BLaER1 treated with 17β-estradiol and CSF1 and Interleukin-3, amounts not matched to agents 10 nM and 100 nM (cell line): ENCODE results near the gene MIF.

ENCODE experiments used
- H3K27ac ChIP-seq, 11 experiments: shearing (Covaris generic); formaldehyde crosslinking; 2 replicates each; pipeline ENCODE4 v1.8.1; 2022
- H3K27me3 ChIP-seq, 11 experiments: shearing (Covaris generic); formaldehyde crosslinking; 2 replicates each; pipeline ENCODE4 v1.8.1; 2022
- H3K36me3 ChIP-seq, 11 experiments: shearing (Covaris generic); formaldehyde crosslinking; 2 replicates each; pipeline ENCODE4 v1.8.1; 2022
- H3K4me1 ChIP-seq, 10 experiments: shearing (Covaris generic); formaldehyde crosslinking; 2 replicates each; pipeline ENCODE4 v1.8.1; 2022
- H3K4me2 ChIP-seq, 11 experiments: shearing (Covaris generic); formaldehyde crosslinking; 2 replicates each; pipeline ENCODE4 v1.8.1; 2022
- H3K4me3 ChIP-seq, 10 experiments: shearing (Covaris generic); formaldehyde crosslinking; 2 replicates each; pipeline ENCODE4 v1.8.1; 2022
- H3K9ac ChIP-seq, 11 experiments: shearing (Covaris generic); formaldehyde crosslinking; 2 replicates each; pipeline ENCODE4 v1.8.1; 2022
- H3K9me3 ChIP-seq, 11 experiments: shearing (Covaris generic); formaldehyde crosslinking; replicated peaks in 1 of 11; 2 replicates each; pipeline ENCODE4 v1.8.1; 2022
- H4K20me1 ChIP-seq, 11 experiments: shearing (Covaris generic); formaldehyde crosslinking; 2 replicates each; pipeline ENCODE4 v1.8.1; 2022
- Cebpa-rat ChIP-seq, 11 experiments: shearing (Covaris generic); IDR thresholded peaks; 2 replicates each; pipeline ENCODE4 v1.8.1; 2022

Gene MIF

GRCh38 chr22:23893945-23894709 lies at the start of gene MIF:
Gene MIF (plus strand): TSS chr22:23894383. CDS start chr22:23894475, 92 bp downstream.
- Histone ChIP-seq H3K9ac (peak within 1 kb of the TSS; percentile 85 to 94 (median 90)), H3K4me1 (peaks cover 26 to 41% (median 36%) of the 10 kb centered on the region in 10 experiments), H3K27ac (peak within 1 kb of the TSS; percentile 69 to 92 (median 90)), H3K4me2 (peak within 1 kb of the TSS; percentile 80 to 96 (median 91)), H3K36me3 (peaks cover 19 to 37% (median 34%) of the 10 kb centered on the region in 11 experiments), H3K4me3 (peak within 1 kb of the TSS; percentile 87 to 95 (median 90)), H3K27me3 (no peaks in the 10 kb centered on the region), H4K20me1 (peaks cover 15 to 41% (median 25%) of the 10 kb centered on the region in 11 experiments; a peak in 20 of 22 replicates), H3K9me3 (peaks cover 0 to 7% (median 0%) of the 10 kb centered on the region in 11 experiments; a peak in 2 of 22 replicates)
- no peak for TF ChIP-seq Cebpa-rat (IDR thresholded peaks at IDR 0.05)

- Histone ChIP-seq H3K4me3 (peak overlapping the region in 1 of 10 experiments; percentile 25; a peak in 2 of 20 replicates), H3K27ac (peak overlapping the region in 10 of 11 experiments; percentile 12 to 90 (median 80); a peak in 19 of 22 replicates), H3K9me3 (no peaks in the 10 kb centered on the region), H3K36me3 (no peaks in the 10 kb centered on the region), H3K27me3 (no peaks in the 10 kb centered on the region), H3K4me1 (peaks cover 54 to 98% (median 88%) of the 10 kb centered on the region in 10 experiments), H4K20me1 (peaks cover 0 to 8% (median 0%) of the 10 kb centered on the region in 11 experiments; a peak in 1 of 22 replicates), H3K4me2 (peak overlapping the region; percentile 63 to 96 (median 87)), H3K9ac (peak overlapping the region; percentile 28 to 77 (median 62); a peak in 19 of 22 replicates)
- no peak for TF ChIP-seq Cebpa-rat (IDR thresholded peaks at IDR 0.05)
Observed at GRCh38 chr22:23844739-23845202, 49.4 kb upstream of the MIF start.

- Histone ChIP-seq H3K27ac (peak overlapping the region in 10 of 11 experiments; percentile 12 to 90 (median 80); a peak in 19 of 22 replicates), H3K4me2 (peak overlapping the region; percentile 63 to 96 (median 87))
Observed at GRCh38 chr22:23845265-23846080, 48.7 kb upstream of the MIF start.

GRCh38 chr22:23846081-23846469 lies 48.1 kb upstream of the MIF start:
- peaks cover 58 to 100% (median 97%) of the 10 kb centered on the region in 10 experiments for H3K4me1 ChIP-seq
- H3K36me3 ChIP-seq: no peaks in the 10 kb centered on the region
- no peaks in the 10 kb centered on the region for H3K9me3 ChIP-seq
- peak overlapping the region in 10 of 11 experiments; percentile 11 to 90 (median 80); a peak in 19 of 22 replicates for H3K27ac ChIP-seq
- H3K9ac ChIP-seq: peak overlapping the region in 10 of 11 experiments; percentile 19 to 77 (median 64); a peak in 17 of 22 replicates
- peak overlapping the region; percentile 63 to 96 (median 87) for H3K4me2 ChIP-seq
- H3K4me3 ChIP-seq: no peak overlapping the region
- H3K27me3 ChIP-seq: no peaks in the 10 kb centered on the region
- H4K20me1 ChIP-seq: peaks cover 0 to 8% (median 0%) of the 10 kb centered on the region in 11 experiments; a peak in 1 of 22 replicates
- TF ChIP-seq Cebpa-rat (IDR thresholded peaks at IDR 0.05): no peak

More at GRCh38 chr22:23845265-23846080, 48.7 kb upstream of the MIF start:
- Histone ChIP-seq H3K4me1 (peaks cover 54 to 98% (median 92%) of the 10 kb centered on the region in 10 experiments), H4K20me1 (peaks cover 0 to 8% (median 0%) of the 10 kb centered on the region in 11 experiments; a peak in 1 of 22 replicates), H3K4me3 (peak overlapping the region in 1 of 10 experiments; percentile 25; a peak in 1 of 20 replicates), H3K9ac (peak overlapping the region in 10 of 11 experiments; percentile 18 to 77 (median 64); a peak in 18 of 22 replicates), H3K9me3 (no peaks in the 10 kb centered on the region), H3K27me3 (no peaks in the 10 kb centered on the region), H3K36me3 (no peaks in the 10 kb centered on the region)
- no peak for TF ChIP-seq Cebpa-rat (IDR thresholded peaks at IDR 0.05)

- TF ChIP-seq Cebpa-rat (IDR thresholded peaks at IDR 0.05): no peak
- H4K20me1 ChIP-seq: peaks cover 0 to 8% (median 0%) of the 10 kb centered on the region in 11 experiments; a peak in 1 of 22 replicates
- peak overlapping the region in 7 of 11 experiments; percentile 8 to 77 (median 67); a peak in 13 of 22 replicates for H3K9ac ChIP-seq
- no peak overlapping the region for H3K4me3 ChIP-seq
- peaks cover 59 to 92% (median 91%) of the 10 kb centered on the region in 10 experiments for H3K4me1 ChIP-seq
- no peaks in the 10 kb centered on the region for H3K36me3 ChIP-seq
- H3K27me3 ChIP-seq: no peaks in the 10 kb centered on the region
- H3K9me3 ChIP-seq: no peaks in the 10 kb centered on the region
- H3K4me2 ChIP-seq: peak overlapping the region; percentile 63 to 96 (median 87)
- H3K27ac ChIP-seq: peak overlapping the region in 9 of 11 experiments; percentile 55 to 90 (median 80); a peak in 16 of 22 replicates
Observed at GRCh38 chr22:23847310-23847920, 46.8 kb upstream of the MIF start.

GRCh38 chr22:23847991-23848864 lies 46.0 kb upstream of the MIF start:
- H3K27me3 ChIP-seq: no peaks in the 10 kb centered on the region
- H3K4me3 ChIP-seq: no peak overlapping the region
- H3K4me2 ChIP-seq: peak overlapping the region; percentile 74 to 96 (median 88); a peak in 21 of 22 replicates
- no peaks in the 10 kb centered on the region for H3K36me3 ChIP-seq
- H3K9ac ChIP-seq: peak overlapping the region in 9 of 11 experiments; percentile 2 to 77 (median 54); a peak in 14 of 22 replicates
- no peaks in the 10 kb centered on the region for H3K9me3 ChIP-seq
- peaks cover 60 to 84% (median 83%) of the 10 kb centered on the region in 10 experiments for H3K4me1 ChIP-seq
- H4K20me1 ChIP-seq: peaks cover 0 to 8% (median 0%) of the 10 kb centered on the region in 11 experiments; a peak in 1 of 22 replicates
- no peak for TF ChIP-seq Cebpa-rat (IDR thresholded peaks at IDR 0.05)
- H3K27ac ChIP-seq: peak overlapping the region in 8 of 11 experiments; percentile 45 to 90 (median 81); a peak in 15 of 22 replicates
